ENCODE results near the gene IL4.
"Not testable (repeated sequence)": the region's sequence is repeated elsewhere in the genome, so short reads cannot be mapped to it uniquely, and the experiment has no call there.

IL4 gene

DNA sequence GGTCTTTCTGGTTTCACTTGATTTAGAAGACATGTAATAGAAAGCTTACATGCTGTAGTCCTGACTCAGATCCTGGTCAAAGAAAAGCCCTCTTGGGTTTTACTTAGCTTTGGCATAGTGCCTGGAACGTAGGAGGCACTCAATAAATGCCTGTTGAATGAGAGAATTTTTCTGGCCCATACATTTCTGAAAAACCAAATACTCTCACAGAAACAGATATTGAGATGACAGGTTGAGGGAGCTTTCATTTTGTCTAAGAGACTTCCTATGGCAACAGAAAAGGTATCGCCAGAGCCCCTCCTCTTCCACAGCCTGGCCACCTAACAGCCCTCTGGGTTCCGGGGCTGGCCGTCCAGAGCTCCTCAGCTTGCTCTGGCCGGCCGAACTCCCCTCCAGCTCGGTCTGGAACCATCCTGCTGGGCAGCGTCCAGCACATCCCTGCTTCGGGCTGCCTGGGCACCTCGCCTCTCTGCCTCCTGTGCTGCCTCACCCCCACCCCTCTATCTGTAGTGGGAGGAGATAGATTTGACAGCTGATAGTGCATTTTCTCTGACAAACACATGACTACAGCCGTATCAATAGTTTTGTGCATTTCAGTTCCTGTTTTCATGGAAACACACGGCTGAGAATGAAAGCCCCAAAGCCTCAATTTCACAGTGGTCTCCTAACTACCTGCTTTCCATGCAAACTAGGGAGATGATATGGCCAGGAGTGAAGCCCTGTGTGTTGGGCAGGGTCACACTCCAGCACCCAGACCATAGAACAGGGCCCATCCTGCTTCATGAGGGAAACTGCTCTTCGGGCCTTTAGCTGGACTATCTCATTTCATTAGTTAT, 1.1 kb downstream of the IL4 start:
- DNase-seq, result peak; percentile 35

DNA sequence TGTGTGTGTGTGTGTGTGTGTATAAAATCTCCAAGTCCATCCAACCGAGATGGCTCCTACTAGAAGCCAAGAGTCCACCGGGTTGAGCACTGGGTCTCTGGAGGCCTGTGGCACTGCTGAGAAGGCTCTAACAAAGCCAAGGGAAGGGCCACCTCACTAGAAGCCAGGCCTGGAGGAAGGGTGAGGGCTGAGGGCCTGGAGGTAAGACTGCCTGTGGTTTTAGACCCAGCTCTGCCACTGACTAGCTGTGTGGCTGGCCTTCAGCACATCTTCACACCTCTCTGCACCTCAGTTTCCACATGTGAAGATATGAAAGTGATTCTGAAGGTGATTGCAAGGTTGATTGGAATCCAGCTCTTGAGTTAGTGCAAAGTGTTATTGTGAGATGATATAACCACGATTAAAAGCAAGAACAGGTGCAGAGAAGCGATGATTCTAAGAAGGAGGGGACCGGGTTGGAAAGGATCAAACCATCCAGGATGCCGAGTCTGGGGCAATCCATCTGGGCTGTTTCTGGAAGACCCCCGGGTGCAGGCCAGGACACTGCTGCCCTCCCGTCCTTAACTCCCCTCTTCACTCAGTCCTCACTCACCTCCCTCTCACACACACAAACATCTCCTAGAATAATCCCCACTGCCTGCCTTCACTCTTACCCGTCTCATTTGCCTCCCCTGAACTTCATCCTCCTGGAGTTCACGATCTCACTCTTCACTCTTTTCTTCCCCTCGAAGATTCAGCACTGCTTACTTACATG, 2.3 kb downstream of the IL4 start:
- no peak for DNase-seq

DNA sequence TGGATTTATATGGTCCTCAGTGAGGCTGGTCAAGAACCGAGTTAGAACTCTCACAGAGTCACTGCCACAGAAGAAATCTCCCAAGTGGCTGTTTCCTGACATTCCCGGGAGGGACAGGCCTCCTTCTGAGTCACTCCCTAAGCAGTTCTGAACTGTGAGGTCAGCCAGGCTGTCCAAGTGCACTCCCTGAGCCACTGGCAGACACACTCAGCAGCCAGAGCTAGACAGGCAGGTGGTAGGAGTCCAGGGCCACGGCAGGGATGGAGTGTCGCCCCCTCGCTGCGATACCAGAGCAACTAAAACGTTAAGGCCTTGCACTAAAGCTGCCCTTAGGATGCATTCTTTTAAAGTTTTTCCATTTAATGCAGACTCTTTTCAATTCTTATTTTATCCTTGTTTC, 3.4 kb downstream of the IL4 start:
- DNase-seq, result peak; percentile 9

GRCh38 chr5:132677682-132678400, 4.1 kb downstream of the IL4 start:
- DNase-seq, result no peak

- DNase-seq, result no peak
Observed at GRCh38 chr5:132678735-132679134, 4.9 kb downstream of the IL4 start.

GRCh38 chr5:132679166-132679565, 5.4 kb downstream of the IL4 start:
- no peak for DNase-seq

GRCh38 chr5:132679717-132680380, 6.1 kb downstream of the IL4 start:
- no peak for DNase-seq

DNA sequence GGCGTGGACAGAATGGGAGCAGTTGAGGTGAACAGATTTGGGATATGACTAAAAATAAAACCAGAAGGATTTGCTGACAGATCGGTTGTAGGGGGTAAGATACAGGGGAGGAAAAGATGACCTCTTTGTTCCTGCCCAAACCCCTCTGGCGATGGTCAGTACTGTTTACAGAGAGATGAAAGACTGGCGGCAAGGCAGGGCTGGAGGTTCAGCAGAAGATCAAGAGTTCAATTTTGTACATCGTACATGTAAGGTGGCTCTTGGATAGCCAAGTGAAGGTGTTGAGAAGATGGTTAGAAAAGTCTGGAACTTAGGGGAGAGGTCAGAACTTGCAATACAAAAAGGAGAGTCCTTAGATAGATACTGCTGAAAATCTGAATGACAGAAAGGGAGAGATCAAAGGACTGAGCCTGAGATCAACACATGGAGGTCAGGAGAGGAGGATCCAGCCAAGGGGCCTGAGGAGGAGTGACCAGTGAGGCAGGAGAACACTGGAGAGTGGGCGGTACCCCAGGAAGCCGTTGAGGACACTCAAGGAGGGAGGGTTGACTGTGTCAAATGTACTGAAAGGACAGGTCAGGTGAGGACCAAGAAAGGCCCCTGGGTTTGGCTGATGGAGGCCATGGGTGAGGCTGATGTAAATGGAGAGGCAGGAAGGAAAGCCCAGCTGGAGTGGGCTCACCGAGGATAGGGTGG, 7.1 kb downstream of the IL4 start:
- no peak for DNase-seq

GRCh38 chr5:132681476-132681831, 7.7 kb downstream of the IL4 start:
- DNase-seq, result no peak

GRCh38 chr5:132681983-132682382, 8.2 kb downstream of the IL4 start:
- DNase-seq, result no peak

GRCh38 chr5:132684491-132684890, 10.7 kb downstream of the IL4 start:
- peak; percentile 84 for DNase-seq

DNA sequence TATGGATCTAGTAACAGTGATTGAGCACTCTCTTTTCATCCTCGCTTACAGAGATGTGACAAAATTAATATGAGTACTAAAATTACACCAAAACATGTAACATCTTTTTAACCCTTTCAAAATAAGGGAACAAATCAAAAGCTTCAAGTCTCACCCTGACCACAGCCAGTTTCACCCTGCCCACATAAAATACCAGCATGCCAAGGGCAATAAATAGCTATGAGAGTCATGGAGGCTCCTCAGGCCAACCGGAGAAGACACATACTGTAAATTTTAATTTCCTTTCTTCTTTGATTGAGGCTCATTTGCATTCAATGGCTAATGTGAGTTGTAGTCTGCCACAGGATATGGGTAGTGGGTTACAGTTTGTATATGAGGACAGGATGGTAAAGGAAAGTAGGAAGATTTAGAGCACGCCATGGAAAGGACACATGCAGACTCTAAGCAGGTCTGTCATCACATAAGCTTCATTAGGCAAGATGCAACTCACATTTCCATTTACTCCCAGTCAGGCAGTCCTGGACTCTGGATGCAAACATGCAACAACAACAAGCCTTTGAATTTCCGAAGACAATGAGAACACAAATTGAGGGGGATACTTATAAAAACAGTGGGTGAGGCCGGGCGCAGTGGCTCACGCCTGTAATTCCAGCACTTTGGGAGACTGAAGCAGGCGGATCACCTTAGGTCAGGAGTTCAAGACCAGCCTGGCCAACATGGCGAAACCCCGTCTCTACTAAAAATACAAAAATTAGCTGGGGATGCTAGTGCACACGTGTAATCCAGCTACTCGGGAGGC, 11.3 kb downstream of the IL4 start:
- no peak for DNase-seq

DNA sequence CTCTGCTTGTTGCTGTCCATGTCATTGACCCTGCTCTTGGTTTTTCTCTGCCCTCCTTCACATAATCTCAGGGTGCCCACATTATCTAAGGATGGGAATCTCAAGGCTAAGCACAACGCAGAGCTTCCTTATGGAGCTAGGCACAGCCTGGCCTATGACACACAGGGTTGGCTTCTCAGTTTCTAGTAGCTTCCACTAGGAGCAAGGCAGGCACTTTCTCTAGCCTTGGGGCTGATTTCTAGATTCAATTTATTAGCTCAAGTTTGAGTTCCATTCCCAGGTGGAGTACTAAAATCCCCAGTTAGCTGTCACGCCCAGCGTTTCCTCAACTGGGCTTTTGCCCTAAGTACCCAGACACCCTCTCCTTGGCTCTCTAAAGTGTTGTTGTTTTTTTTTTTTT, 12.4 kb downstream of the IL4 start:
- no peak for DNase-seq

DNA sequence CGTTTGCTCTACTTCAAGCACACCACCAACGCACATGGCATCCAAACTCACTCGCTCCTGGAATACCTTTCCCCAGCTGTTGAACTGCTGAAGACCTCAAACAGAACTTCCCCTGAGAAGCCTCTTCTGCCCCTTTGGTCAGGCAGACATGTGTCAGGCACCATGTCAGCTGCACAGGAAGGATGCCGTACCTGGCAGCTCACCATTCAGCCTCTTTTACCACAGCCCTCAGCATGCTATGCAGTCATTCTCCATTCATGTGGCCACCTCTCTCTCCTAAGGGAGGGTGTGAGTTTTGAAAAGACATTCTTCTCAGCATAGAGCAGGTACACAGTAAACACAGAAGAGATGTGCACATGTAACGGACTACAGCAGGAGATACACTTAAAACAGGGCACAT, 14.2 kb downstream of the IL4 start:
- DNase-seq, result no peak

GRCh38 chr5:132688536-132689339, 14.9 kb downstream of the IL4 start:
- DNase-seq, result peak; percentile 41

DNA sequence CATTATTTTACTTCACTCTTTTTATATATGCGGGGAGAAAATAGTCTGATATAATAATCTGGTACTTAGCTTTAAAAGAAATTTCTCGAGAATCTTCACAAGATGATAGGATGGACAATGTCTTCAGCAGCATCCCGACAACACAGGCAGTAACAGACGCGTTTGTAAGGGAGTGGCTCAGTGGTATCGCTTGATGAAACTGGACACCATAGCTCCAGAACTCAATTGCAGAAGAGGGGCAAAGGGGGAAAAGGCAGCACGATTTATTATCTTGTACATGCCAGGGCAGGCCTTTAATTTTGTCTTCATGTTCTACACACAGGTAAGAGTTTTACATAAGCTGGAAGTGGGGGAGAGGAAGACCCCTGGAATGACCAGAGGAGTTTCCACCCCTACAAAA, 15.7 kb downstream of the IL4 start:
- no peak for DNase-seq

DNA sequence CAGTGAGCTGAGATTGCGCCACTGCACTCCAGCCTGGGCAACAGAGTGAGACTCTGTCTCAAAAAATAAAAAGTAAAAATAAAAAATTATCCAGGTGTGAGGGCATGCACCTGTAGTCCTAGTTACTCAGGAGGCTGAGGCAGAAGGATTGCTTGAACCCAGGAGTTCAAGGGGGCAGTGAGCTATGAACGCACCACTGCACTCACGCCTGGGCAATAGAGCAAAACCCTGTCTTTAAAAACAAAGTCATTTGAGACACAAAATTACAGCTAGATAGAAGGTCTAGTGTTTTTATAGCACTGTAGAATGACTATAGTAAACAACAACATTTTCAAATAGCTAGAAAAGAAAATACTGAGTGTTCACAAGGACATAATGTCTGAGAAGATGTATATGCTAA, 16.4 kb downstream of the IL4 start:
- no peak for DNase-seq

DNA sequence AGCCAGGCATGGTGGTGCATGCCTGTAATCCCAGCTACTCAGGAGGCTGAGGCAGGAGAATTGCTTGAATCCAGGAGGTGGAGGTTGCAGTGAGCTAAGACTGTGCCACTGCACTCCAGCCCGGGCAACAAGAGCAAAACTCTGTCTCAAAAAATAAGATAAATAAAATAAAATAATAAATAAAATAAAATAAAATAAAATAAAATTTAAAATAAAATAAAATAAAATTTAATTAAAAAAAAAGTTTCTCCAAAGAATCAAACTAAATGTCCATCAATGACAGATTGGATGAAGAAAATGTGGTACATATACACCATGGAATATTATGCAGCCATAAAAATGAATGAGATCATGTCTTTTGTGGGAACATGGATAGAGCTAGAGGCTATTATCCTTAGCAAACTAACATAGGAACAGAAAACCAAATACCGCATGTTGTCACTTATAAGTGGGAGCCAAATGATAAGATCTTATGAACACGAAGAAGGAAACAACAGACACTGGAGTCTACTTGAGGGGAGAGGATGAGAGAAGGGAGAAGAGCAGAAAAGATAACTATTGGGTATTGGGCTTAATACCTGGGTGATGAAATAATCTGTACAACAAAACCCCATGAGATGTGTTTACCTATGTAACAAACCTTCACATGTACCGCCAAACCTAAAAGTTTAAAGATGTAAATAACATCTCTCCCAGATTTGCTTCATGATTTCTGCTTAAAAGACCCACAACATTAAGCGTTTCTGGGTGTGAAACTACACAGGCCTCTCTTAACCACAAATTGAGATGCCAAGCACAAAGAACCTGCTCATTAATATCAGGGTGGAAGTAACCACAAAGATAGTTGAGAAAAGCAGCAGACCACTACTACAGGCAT, 18.2 kb downstream of the IL4 start:
- not testable (repeated sequence) for DNase-seq

DNA sequence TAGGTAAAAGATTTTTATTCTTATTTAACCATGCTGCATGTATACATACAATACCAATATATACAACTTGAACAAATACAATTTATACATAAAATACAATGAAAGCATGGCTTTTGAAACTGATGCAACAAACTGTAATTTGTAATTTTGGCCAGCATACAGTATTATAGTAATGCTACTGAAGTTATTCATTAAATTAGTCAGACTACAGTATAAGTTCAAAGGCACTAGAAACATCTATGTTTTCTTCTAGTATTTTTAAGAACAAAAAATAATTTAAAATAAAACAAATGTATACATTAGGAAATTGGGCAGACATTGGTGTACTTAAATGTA, 18.8 kb downstream of the IL4 start:
- peak; percentile 53 for DNase-seq

GRCh38 chr5:132695956-132696355, 22.2 kb downstream of the IL4 start:
- no peak for DNase-seq

Measured in OCI-M1 (cell line).